ENCODE data around the gene ASCL3. TPM values are rescaled to one million over a fixed set of nuclear protein-coding genes. Genes with fewer than 3 reads are reported as not detected.
A peak's percentile ranks its signal among the peaks of the same experiment; 100 is the strongest.

ASCL3 gene
- total and polyA plus RNA-seq, 2 experiments from 2014 or later: not detected

- Histone ChIP-seq H4K20me1 (ENCODE audit: insufficient read depth) (no peaks in the 10 kb centered on the region), H2AFZ (peak overlapping the region; percentile 89), H3K27me3 (replicated peaks; ENCODE audit: insufficient read depth) (no peaks in the 10 kb centered on the region), H3K4me2 (ENCODE audit: unreplicated experiment) (peak overlapping the region; percentile 82), H3K36me3 (ENCODE audit: low read depth) (no peaks in the 10 kb centered on the region), H3K4me1 (ENCODE audit: insufficient read depth) (peaks cover 42% of the 10 kb centered on the region), H3K9me2 (ENCODE audit: insufficient read depth) (no peaks in the 10 kb centered on the region), H3F3A (ENCODE audit: insufficient read depth) (peaks cover 14% of the 10 kb centered on the region), H3K9me3 (ENCODE audit: low read depth) (no peaks in the 10 kb centered on the region), H3K27ac (no peak overlapping the region), H3K9ac (peak overlapping the region; percentile 55), H3K79me2 (ENCODE audit: insufficient read depth) (peaks cover 29% of the 10 kb centered on the region), H3K4me3 (peak overlapping the region; percentile 69)
- DNase-seq: no peak
- 0 to 4% methylated on average over 10 to 18 of the region's 19 CpGs for WGBS, 2 experiments (ENCODE audit: low coverage in 1 of 2, low lambda C conversion rate in 2 of 2, missing lambda C conversion rate in 2 of 2)
- in situ Hi-C loops (cut with MboI): no loop called here
- no peak for TF ChIP-seq EZH2 (IDR thresholded peaks at IDR 0.05; ENCODE audit: insufficient read depth, poor library complexity, severe bottlenecking)
These were observed 32.2 kb downstream of the ASCL3 start for GRCh38 chr11:8910649-8911026.

- in situ Hi-C loops (cut with MboI): no loop called here
- Histone ChIP-seq H3K9me2 (ENCODE audit: insufficient read depth) (no peaks in the 10 kb centered on the region), H3K36me3 (ENCODE audit: low read depth) (no peaks in the 10 kb centered on the region), H3F3A (ENCODE audit: insufficient read depth) (peaks cover 32% of the 10 kb centered on the region), H3K9me3 (ENCODE audit: low read depth) (no peaks in the 10 kb centered on the region), H3K27ac (no peak overlapping the region), H3K27me3 (replicated peaks; ENCODE audit: insufficient read depth) (no peaks in the 10 kb centered on the region), H3K79me2 (ENCODE audit: insufficient read depth) (peaks cover 10% of the 10 kb centered on the region), H3K4me2 (ENCODE audit: unreplicated experiment) (no peak overlapping the region), H4K20me1 (ENCODE audit: insufficient read depth) (no peaks in the 10 kb centered on the region), H2AFZ (no peak overlapping the region), H3K9ac (no peak overlapping the region), H3K4me1 (ENCODE audit: insufficient read depth) (peaks cover 45% of the 10 kb centered on the region), H3K4me3 (no peak overlapping the region)
- no peak for DNase-seq
- no peak for TF ChIP-seq EZH2phosphoT487 (IDR thresholded peaks at IDR 0.05; ENCODE audit: insufficient read depth, low read depth)
- TF ChIP-seq EZH2 (IDR thresholded peaks at IDR 0.05; ENCODE audit: insufficient read depth, poor library complexity, severe bottlenecking): no peak
These were observed 34.7 kb downstream of the ASCL3 start for GRCh38 chr11:8908099-8908498.

DNA sequence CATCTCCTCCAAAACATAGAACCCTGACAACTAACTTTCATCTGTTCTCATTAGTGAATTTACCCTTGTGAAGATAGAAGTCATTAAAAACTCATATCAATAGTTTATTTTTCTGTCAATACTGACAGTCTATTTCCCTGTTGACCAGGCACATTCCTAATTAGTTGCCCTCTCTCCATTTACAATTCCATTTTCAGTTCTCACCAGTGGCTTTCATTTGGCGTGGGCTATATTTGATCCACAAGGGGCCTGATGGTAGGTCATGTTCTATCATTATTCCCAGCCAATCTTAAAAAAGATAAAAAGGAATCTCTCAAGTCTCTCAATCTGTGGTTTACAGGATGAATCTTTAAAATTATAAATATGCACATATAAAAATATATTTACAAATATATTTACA, 35.7 kb downstream of the ASCL3 start:
- 93 to 95% methylated on average over 1 of the region's 1 CpG for WGBS, 2 experiments (ENCODE audit: low coverage in 1 of 2, low lambda C conversion rate in 2 of 2, missing lambda C conversion rate in 2 of 2)
- H3K27me3 ChIP-seq (replicated peaks; ENCODE audit: insufficient read depth): no peaks in the 10 kb centered on the region
- H3K4me1 ChIP-seq (ENCODE audit: insufficient read depth): peaks cover 40% of the 10 kb centered on the region
- peaks cover 32% of the 10 kb centered on the region for H3F3A ChIP-seq (ENCODE audit: insufficient read depth)
- in situ Hi-C loops (cut with MboI): no loop called here
- H3K79me2 ChIP-seq (ENCODE audit: insufficient read depth): peaks cover 5% of the 10 kb centered on the region
- no peak overlapping the region for H3K4me3 ChIP-seq
- H3K4me2 ChIP-seq (ENCODE audit: unreplicated experiment): peak overlapping the region; percentile 56
- H3K27ac ChIP-seq: peak overlapping the region; percentile 64
- no peak for TF ChIP-seq EZH2phosphoT487 (IDR thresholded peaks at IDR 0.05; ENCODE audit: insufficient read depth, low read depth)
- no peak for TF ChIP-seq EZH2 (IDR thresholded peaks at IDR 0.05; ENCODE audit: insufficient read depth, poor library complexity, severe bottlenecking)
- H4K20me1 ChIP-seq (ENCODE audit: insufficient read depth): no peaks in the 10 kb centered on the region
- no peak overlapping the region for H3K9ac ChIP-seq
- H3K9me2 ChIP-seq (ENCODE audit: insufficient read depth): no peaks in the 10 kb centered on the region
- H2AFZ ChIP-seq: no peak overlapping the region
- DNase-seq: no peak
- no peaks in the 10 kb centered on the region for H3K36me3 ChIP-seq (ENCODE audit: low read depth)
- no peaks in the 10 kb centered on the region for H3K9me3 ChIP-seq (ENCODE audit: low read depth)

GRCh38 chr11:8905528-8906165, 37.2 kb downstream of the ASCL3 start:
- Histone ChIP-seq H3K4me3 (0 out of 2 replicates have a peak overlapping the region, but pooled peaks have one; percentile 18), H3K27me3 (replicated peaks; ENCODE audit: insufficient read depth) (no peaks in the 10 kb centered on the region), H4K20me1 (ENCODE audit: insufficient read depth) (no peaks in the 10 kb centered on the region), H3F3A (ENCODE audit: insufficient read depth) (peaks cover 32% of the 10 kb centered on the region), H3K79me2 (ENCODE audit: insufficient read depth) (no peaks in the 10 kb centered on the region), H3K36me3 (ENCODE audit: low read depth) (no peaks in the 10 kb centered on the region), H2AFZ (no peak overlapping the region), H3K27ac (peak overlapping the region; percentile 64), H3K9ac (peak overlapping the region; percentile 28), H3K9me2 (ENCODE audit: insufficient read depth) (no peaks in the 10 kb centered on the region), H3K9me3 (ENCODE audit: low read depth) (no peaks in the 10 kb centered on the region), H3K4me2 (ENCODE audit: unreplicated experiment) (peak overlapping the region; percentile 56), H3K4me1 (ENCODE audit: insufficient read depth) (peaks cover 40% of the 10 kb centered on the region)
- DNase-seq: peak; percentile 96
- 16 to 20% methylated on average over 5 of the region's 5 CpGs for WGBS, 2 experiments (ENCODE audit: low coverage in 1 of 2, low lambda C conversion rate in 2 of 2, missing lambda C conversion rate in 2 of 2)
- no peak for TF ChIP-seq EZH2 (IDR thresholded peaks at IDR 0.05; ENCODE audit: insufficient read depth, poor library complexity, severe bottlenecking)
- no peak for TF ChIP-seq EZH2phosphoT487 (IDR thresholded peaks at IDR 0.05; ENCODE audit: insufficient read depth, low read depth)
- in situ Hi-C loops (cut with MboI): no loop called here

All from GM23248 (cell line).